ENCODE measurements around the gene COL6A6.

COL6A6 gene

GRCh38 chr3:130516645-130517512 is at the start of gene COL6A6:
Gene COL6A6 (plus strand): TSS chr3:130517177. CDS start chr3:130560365, 43,188 bp downstream.
- no peak for TF ChIP-seq CTCF (IDR thresholded peaks at IDR 0.05; ENCODE audit: control insufficient read depth, insufficient read depth, low read depth, low read length, missing control alignments)
- no peak within 1 kb of the TSS for H3K4me3 ChIP-seq (ENCODE audit: control insufficient read depth, low read depth, low read length)
- DNase-seq (ENCODE audit: low read depth), result no peak

GRCh38 chr3:130468311-130468710 is 48.7 kb upstream of the COL6A6 start:
- DNase-seq (ENCODE audit: low read depth), result no peak
- TF ChIP-seq CTCF (IDR thresholded peaks at IDR 0.05; ENCODE audit: control insufficient read depth, insufficient read depth, low read depth, low read length, missing control alignments), result no peak
- H3K4me3 ChIP-seq (ENCODE audit: control insufficient read depth, low read depth, low read length), result no peak overlapping the region

GRCh38 chr3:130470126-130470525 is 46.9 kb upstream of the COL6A6 start:
- DNase-seq (ENCODE audit: low read depth), result no peak
- no peak overlapping the region for H3K4me3 ChIP-seq (ENCODE audit: control insufficient read depth, low read depth, low read length)
- no peak for TF ChIP-seq CTCF (IDR thresholded peaks at IDR 0.05; ENCODE audit: control insufficient read depth, insufficient read depth, low read depth, low read length, missing control alignments)

GRCh38 chr3:130473416-130473815 is 43.6 kb upstream of the COL6A6 start:
- no peak for DNase-seq (ENCODE audit: low read depth)
- TF ChIP-seq CTCF (IDR thresholded peaks at IDR 0.05; ENCODE audit: control insufficient read depth, insufficient read depth, low read depth, low read length, missing control alignments), result no peak
- no peak overlapping the region for H3K4me3 ChIP-seq (ENCODE audit: control insufficient read depth, low read depth, low read length)

GRCh38 chr3:130480736-130481135 is 36.2 kb upstream of the COL6A6 start:
- no peak for DNase-seq (ENCODE audit: low read depth)
- no peak overlapping the region for H3K4me3 ChIP-seq (ENCODE audit: control insufficient read depth, low read depth, low read length)
- peak; percentile 36 for TF ChIP-seq CTCF (IDR thresholded peaks at IDR 0.05; ENCODE audit: control insufficient read depth, insufficient read depth, low read depth, low read length, missing control alignments)

GRCh38 chr3:130488288-130488687 is 28.7 kb upstream of the COL6A6 start:
- TF ChIP-seq CTCF (IDR thresholded peaks at IDR 0.05; ENCODE audit: control insufficient read depth, insufficient read depth, low read depth, low read length, missing control alignments), result no peak
- H3K4me3 ChIP-seq (ENCODE audit: control insufficient read depth, low read depth, low read length), result no peak overlapping the region

More at GRCh38 chr3:130488288-130488687, 28.7 kb upstream of the COL6A6 start:
- DNase-seq (ENCODE audit: low read depth), result no peak
